HFF-Myc (cell line): Measurements from ENCODE around the gene HEPACAM.
A peak's percentile ranks its signal among the peaks of the same experiment; 100 is the strongest.

Experiments used
- DNase-seq: peaks from one replicate; pipeline ENCODE4 v3.0.0-alpha.2; 2011; ENCODE audit warnings: low read depth; ENCODE audit errors: extremely low read depth
- H3K4me3 ChIP-seq: replicated peaks from 2 replicates; pipeline ENCODE4 v1.5.1; 2011; ENCODE audit warnings: low read depth, mild to moderate bottlenecking, control low read depth, low read length
- CTCF ChIP-seq: IDR thresholded peaks from 2 replicates; pipeline ENCODE4 v1.5.1; 2012; ENCODE audit warnings: mild to moderate bottlenecking, low read depth, low read length, control low read depth; ENCODE audit errors: missing control alignments

HEPACAM gene

GRCh38 chr11:124953753-124954589 is 18.1 kb upstream of the HEPACAM start, which contains the start of gene CCDC15:
Gene CCDC15, plus strand, starts transcription at chr11:124954202. Its CDS starts 531 bp downstream, at chr11:124954733.
- DNase-seq, result peak; percentile 96
- peak within 1 kb of the TSS; percentile 55 for H3K4me3 ChIP-seq
- no peak for TF ChIP-seq CTCF

- no peak for DNase-seq
- no peak for TF ChIP-seq CTCF
- H3K4me3 ChIP-seq, result no peak overlapping the region
These were observed 15.5 kb upstream of the HEPACAM start for GRCh38 chr11:124951341-124951740.

- no peak for DNase-seq
- H3K4me3 ChIP-seq, result no peak overlapping the region
- TF ChIP-seq CTCF, result no peak
These were observed 14.9 kb upstream of the HEPACAM start for GRCh38 chr11:124950601-124951330.

GRCh38 chr11:124946735-124947141 is 10.9 kb upstream of the HEPACAM start:
- no peak overlapping the region for H3K4me3 ChIP-seq
- TF ChIP-seq CTCF, result no peak
- DNase-seq, result peak; percentile 89

GRCh38 chr11:124945826-124946225 is 10.0 kb upstream of the HEPACAM start:
- no peak for TF ChIP-seq CTCF
- H3K4me3 ChIP-seq, result no peak overlapping the region
- DNase-seq, result no peak

- no peak overlapping the region for H3K4me3 ChIP-seq
- no peak for TF ChIP-seq CTCF
- no peak for DNase-seq
These were observed 8.7 kb upstream of the HEPACAM start for GRCh38 chr11:124944565-124944964.
